Omental fat pad (tissue), 4 donors: ENCODE results near the gene TP73. TPM values are rescaled to one million over a fixed set of nuclear protein-coding genes. Genes with fewer than 3 reads are reported as not detected.

Source experiments
- ATAC-seq: fragments of 150-250 bp; one replicate; pipeline ENCODE4 v1.9.1; 2016; ENCODE audit warnings: mild to moderate bottlenecking, moderate library complexity; ENCODE audit not compliant: low FRiP score
- DNase-seq: peaks from one replicate; pipeline ENCODE4 v3.0.0-alpha.2; 2019; ENCODE audit warnings: low spot score
- total RNA-seq, 4 donors: library from RNA; depleted of rRNA; stranded (reverse); fragments of >200 nt; gene quantifications; one replicate each; pipeline ENCODE4 v1.1.0, GENCODE V29; 2016
- TF ChIP-seq, protein P1 (sequence below), 3 donors: fragments of 450-650 bp; IDR thresholded peaks; one replicate each; pipeline ENCODE4 v1.5.1; 2016 to 2017; ENCODE audit warnings: antibody characterized with exemption in 3 of 3, mild to moderate bottlenecking in 3 of 3, moderate library complexity in 2 of 3

Gene TP73
- total RNA-seq, 4 donors from 2014 or later, result not detected

GRCh38 chr1:3607703-3608065, 44.6 kb upstream of the TP73 start:
- TF ChIP-seq, protein P1, sequence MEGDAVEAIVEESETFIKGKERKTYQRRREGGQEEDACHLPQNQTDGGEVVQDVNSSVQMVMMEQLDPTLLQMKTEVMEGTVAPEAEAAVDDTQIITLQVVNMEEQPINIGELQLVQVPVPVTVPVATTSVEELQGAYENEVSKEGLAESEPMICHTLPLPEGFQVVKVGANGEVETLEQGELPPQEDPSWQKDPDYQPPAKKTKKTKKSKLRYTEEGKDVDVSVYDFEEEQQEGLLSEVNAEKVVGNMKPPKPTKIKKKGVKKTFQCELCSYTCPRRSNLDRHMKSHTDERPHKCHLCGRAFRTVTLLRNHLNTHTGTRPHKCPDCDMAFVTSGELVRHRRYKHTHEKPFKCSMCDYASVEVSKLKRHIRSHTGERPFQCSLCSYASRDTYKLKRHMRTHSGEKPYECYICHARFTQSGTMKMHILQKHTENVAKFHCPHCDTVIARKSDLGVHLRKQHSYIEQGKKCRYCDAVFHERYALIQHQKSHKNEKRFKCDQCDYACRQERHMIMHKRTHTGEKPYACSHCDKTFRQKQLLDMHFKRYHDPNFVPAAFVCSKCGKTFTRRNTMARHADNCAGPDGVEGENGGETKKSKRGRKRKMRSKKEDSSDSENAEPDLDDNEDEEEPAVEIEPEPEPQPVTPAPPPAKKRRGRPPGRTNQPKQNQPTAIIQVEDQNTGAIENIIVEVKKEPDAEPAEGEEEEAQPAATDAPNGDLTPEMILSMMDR (IDR thresholded peaks at IDR 0.05), result no peak
- no peak for ATAC-seq
- DNase-seq, result no peak

DNA sequence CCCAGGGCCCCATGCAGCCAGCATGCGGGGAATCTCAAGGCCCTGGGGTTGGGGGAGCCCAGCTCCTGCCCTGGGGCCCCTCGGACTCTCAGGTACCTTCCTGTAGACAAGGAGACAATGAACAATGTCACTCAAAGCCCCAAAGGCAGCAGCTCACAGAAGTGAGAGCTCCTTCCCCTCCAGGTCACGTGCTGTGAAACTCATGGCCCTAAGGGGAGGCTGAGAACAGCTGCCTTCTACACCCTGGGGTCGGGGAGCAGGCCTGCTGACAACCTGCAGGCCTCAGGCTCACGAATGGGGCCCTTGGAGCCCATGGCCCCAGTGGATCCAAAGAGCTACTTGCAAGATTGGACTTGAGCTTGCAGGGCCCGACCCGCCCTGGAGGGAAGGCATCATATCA, 44.2 kb upstream of the TP73 start:
- TF ChIP-seq, protein P1 (IDR thresholded peaks at IDR 0.05), result no peak
- DNase-seq (no peak), ATAC-seq (no peak)

GRCh38 chr1:3609016-3609768, 43.1 kb upstream of the TP73 start:
- ATAC-seq, result no peak
- TF ChIP-seq, protein P1 (IDR thresholded peaks at IDR 0.05), result no peak
- DNase-seq, result no peak

DNA sequence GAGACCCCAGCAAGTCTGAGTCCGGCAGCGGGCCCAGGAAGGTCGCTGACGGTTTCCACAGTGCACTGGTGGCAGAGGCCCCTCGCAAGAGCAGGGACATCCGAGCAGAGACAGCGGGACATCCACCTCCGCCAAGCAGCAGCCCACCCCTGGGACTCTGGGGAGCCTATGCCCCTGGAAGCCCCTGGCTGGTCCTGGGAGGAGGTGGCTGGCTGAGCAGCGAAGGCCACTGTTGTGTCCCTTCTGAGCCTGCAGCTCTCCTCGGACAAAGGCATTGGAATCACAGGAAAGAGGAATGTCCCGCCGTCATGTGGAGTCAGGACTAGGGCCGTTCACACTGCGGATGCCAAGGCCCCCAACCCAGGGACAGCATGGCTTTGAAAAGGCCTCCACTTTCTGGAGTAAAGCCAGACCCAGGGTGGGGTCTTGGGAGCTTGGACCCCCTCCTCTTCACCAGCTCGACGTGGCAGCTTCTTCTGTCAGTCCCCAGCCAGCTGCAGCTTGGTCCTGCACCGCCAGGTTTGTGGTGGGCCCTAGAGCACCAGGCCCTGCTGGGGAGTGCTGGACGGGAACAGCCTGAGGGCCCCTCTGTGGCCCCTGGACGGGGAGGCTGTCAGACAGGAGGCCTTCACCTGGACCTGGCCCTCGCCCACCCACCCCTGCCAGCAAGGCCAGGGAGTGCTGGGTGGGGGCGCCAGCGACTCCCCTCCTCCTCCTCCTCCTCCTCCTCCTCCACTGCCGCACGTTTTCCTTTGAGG, 42.4 kb upstream of the TP73 start:
- TF ChIP-seq, protein P1 (IDR thresholded peaks at IDR 0.05), result no peak
- no peak for DNase-seq

DNA sequence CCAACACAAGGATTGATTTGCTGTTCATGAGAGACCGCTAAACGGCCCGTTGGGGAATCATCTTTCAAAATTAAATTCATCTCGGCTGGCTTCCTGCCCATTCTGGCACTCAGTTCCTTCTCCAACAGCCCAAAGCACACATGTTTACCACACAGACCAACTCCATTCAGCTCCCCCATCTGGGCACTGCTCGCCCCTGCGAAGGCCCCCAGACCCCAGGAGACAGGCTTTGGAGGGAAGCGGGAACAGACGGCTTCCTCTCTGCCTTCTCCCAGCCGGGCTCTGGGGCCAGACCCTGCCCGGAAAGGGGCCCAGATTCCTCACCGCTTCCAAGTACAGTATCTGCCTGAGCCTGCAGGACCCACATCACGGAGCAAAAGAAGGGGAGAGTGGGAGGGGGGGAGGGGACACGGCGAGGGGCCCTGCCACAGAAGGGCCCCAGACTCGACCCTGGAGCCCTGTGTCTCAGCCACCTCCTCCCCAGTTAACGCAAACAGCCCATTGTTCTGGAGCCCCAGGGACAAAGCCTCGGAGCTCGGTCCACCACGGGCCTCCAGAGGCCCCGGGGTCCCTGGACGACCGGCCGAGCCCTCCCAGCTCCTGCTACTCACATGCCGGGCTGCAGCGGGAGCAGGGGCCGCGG, 41.7 kb upstream of the TP73 start:
- TF ChIP-seq, protein P1 (IDR thresholded peaks at IDR 0.05), result no peak
- no peak for DNase-seq
- no peak for ATAC-seq

More for the DNA sequence above, 42.4 kb upstream of the TP73 start:
- ATAC-seq, result no peak

GRCh38 chr1:3611170-3612019, 40.9 kb upstream of the TP73 start, which contains the start of gene MEGF6:
TSS of gene MEGF6 (minus strand) at chr1:3611508. CDS start at chr1:3611268, 240 bp downstream.
- DNase-seq, result peak; percentile 44
- ATAC-seq, result peak; percentile 76
- TF ChIP-seq, protein P1 (IDR thresholded peaks at IDR 0.05), result no peak
